Breast epithelium (tissue), 3 donors: ENCODE data around the gene FSTL5.

Experiments used
- POLR2A ChIP-seq: fragments of 450-650 bp; IDR thresholded peaks from one replicate; pipeline ENCODE4 v1.6.1; 2016; ENCODE audit warnings: antibody characterized with exemption, mild to moderate bottlenecking, moderate library complexity
- POLR2AphosphoS5 ChIP-seq, 3 donors: sonication (generic); formaldehyde crosslinking; IDR thresholded peaks; one replicate each; pipeline ENCODE4 v1.6.1; 2017; ENCODE audit warnings: antibody characterized with exemption in 3 of 3
- TF ChIP-seq, protein P1 (sequence below), 3 donors: fragments of 450-650 bp; IDR thresholded peaks; one replicate each; pipeline ENCODE4 v1.5.1; 2016 to 2017; ENCODE audit warnings: antibody characterized with exemption in 3 of 3, mild to moderate bottlenecking in 3 of 3, moderate library complexity in 3 of 3

DNA sequence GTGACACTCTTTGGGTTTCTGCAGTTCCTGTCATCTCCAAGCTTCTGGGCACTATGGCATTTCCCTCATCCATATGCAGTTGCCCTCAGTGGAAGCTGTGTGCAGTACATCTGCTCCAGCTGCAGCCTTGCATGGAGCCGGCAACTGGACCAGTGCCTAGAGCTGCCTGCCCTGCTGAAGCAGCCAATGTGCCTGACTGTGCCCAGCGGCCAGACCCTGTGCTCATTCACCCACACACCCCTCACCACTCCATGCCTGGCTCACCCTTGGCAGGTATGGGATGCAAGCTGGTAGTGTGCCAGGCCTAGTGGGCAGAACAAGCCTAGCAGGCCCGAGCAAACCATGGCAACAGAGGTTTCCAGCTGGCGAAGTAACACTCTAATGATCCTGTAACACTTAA lies 370.8 kb downstream of the FSTL5 start:
- TF ChIP-seq POLR2AphosphoS5 (IDR thresholded peaks at IDR 0.05), result no peak
- TF ChIP-seq, protein P1, sequence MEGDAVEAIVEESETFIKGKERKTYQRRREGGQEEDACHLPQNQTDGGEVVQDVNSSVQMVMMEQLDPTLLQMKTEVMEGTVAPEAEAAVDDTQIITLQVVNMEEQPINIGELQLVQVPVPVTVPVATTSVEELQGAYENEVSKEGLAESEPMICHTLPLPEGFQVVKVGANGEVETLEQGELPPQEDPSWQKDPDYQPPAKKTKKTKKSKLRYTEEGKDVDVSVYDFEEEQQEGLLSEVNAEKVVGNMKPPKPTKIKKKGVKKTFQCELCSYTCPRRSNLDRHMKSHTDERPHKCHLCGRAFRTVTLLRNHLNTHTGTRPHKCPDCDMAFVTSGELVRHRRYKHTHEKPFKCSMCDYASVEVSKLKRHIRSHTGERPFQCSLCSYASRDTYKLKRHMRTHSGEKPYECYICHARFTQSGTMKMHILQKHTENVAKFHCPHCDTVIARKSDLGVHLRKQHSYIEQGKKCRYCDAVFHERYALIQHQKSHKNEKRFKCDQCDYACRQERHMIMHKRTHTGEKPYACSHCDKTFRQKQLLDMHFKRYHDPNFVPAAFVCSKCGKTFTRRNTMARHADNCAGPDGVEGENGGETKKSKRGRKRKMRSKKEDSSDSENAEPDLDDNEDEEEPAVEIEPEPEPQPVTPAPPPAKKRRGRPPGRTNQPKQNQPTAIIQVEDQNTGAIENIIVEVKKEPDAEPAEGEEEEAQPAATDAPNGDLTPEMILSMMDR (IDR thresholded peaks at IDR 0.05), result no peak
- no peak for TF ChIP-seq POLR2A
